RPMI7951 (cell line): Measurements from ENCODE around the gene SERPINE3. TPM values are rescaled to one million over a fixed set of nuclear protein-coding genes. Genes with fewer than 3 reads are reported as not detected.

Experiments
- DNase-seq: peaks from one replicate; pipeline ENCODE4 v3.0.0-alpha.2; 2012; ENCODE audit warnings: low read depth
- total RNA-seq: library from RNA; depleted of rRNA; stranded (reverse); fragments of >200 nt; shearing (Covaris generic); gene quantifications from 2 replicates; pipeline ENCODE4 v1.2.3, GENCODE V29; 2014

The SERPINE3 gene
- total RNA-seq, 1 experiment from 2014 or later: not detected

GRCh38 chr13:51328488-51328887 is 11.0 kb upstream of the SERPINE3 start:
- no peak for DNase-seq

- peak; percentile 51 for DNase-seq
Measured at GRCh38 chr13:51329606-51330005, 9.9 kb upstream of the SERPINE3 start.

GRCh38 chr13:51330791-51331190 is 8.7 kb upstream of the SERPINE3 start:
- DNase-seq: peak; percentile 90

- DNase-seq: peak; percentile 50
Measured at GRCh38 chr13:51331354-51331861, 8.1 kb upstream of the SERPINE3 start.

- no peak for DNase-seq
Measured at GRCh38 chr13:51332566-51333361, 6.7 kb upstream of the SERPINE3 start.

GRCh38 chr13:51333421-51333820 is 6.1 kb upstream of the SERPINE3 start:
- DNase-seq: no peak

- no peak for DNase-seq
Measured at GRCh38 chr13:51333826-51334225, 5.7 kb upstream of the SERPINE3 start.

GRCh38 chr13:51336746-51337145 is 2.7 kb upstream of the SERPINE3 start:
- DNase-seq: no peak

- no peak for DNase-seq
Measured at GRCh38 chr13:51339952-51340732, 651 bp downstream of the SERPINE3 start.

- DNase-seq: no peak
Measured at GRCh38 chr13:51341232-51341631, 1.7 kb downstream of the SERPINE3 start.

GRCh38 chr13:51341791-51342190 is 2.3 kb downstream of the SERPINE3 start:
- DNase-seq: no peak

GRCh38 chr13:51342706-51343105 is 3.2 kb downstream of the SERPINE3 start:
- no peak for DNase-seq

- DNase-seq: no peak
Measured at GRCh38 chr13:51343475-51343874, 4.0 kb downstream of the SERPINE3 start.

- no peak for DNase-seq
Measured at GRCh38 chr13:51346397-51346796, 6.9 kb downstream of the SERPINE3 start.

GRCh38 chr13:51347099-51347498 is 7.6 kb downstream of the SERPINE3 start:
- no peak for DNase-seq

GRCh38 chr13:51348069-51348967 is 8.8 kb downstream of the SERPINE3 start:
- no peak for DNase-seq

GRCh38 chr13:51349016-51349415 is 9.5 kb downstream of the SERPINE3 start:
- DNase-seq: no peak

GRCh38 chr13:51355217-51355616 is 15.7 kb downstream of the SERPINE3 start:
- no peak for DNase-seq

GRCh38 chr13:51357928-51358595 is 18.6 kb downstream of the SERPINE3 start:
- DNase-seq: no peak

GRCh38 chr13:51359352-51359751 is 19.9 kb downstream of the SERPINE3 start:
- no peak for DNase-seq

GRCh38 chr13:51360489-51360888 is 21.0 kb downstream of the SERPINE3 start:
- no peak for DNase-seq
